ENCODE measurements around the gene GP1BA.
"Not testable (repeated sequence)": the region's sequence is repeated elsewhere in the genome, so short reads cannot be mapped to it uniquely, and the experiment has no call there.

Gene GP1BA

DNA sequence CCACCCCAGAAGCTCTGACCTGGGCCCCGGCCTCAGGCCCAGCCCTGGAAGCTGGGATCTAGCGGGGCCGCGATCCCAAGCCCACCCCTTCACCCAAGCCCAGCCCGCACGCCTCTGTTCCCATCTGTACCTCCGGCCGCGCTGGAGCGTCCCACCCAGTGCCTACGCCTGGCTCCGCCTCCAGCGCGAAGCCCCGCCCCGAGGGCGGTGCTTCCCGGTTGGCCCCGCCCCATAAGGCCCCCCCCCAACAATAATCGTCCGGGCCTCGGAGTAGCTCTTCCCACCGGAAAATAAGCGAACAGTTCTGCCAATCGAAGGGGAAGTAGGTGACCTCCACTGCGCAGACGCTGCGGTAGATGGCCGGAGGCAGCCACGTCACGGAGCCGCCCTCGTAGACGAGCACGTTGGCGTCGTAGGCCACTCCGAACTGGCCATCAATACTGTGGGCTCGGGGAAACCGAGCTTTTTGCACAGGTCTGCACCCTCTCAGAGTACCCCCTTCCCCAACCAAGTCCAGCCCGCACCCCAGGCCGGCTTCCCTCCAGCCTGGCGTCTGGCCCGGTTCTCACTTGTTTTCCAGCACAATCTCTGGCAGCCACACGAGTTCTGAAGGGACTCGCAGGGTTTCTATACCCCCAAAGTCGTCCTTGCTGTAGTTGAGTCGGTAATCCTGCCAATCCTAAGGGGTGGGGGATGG, 30.3 kb upstream of the GP1BA start:
- DNase-seq = peak in 1 of 5 donors; percentile 19

DNA sequence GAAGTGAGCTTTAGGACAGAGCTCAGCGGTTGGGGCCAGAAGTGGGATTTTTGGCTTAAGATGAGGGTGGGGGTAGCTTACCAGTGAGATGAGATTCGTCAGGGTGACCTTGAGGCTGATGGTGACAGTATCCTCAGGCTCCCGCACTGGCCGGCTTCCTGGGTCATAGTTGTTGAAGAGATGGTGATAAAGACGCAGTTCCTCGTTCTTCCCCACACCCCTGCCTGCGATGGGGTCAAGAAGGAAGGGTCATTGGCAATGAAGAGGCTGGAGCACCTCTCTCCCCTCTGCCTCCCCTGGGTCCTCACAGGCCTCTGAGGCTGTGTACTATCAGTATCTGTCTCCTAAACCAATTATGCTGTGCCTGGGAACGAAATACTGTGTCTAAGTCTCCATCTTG, 29.5 kb upstream of the GP1BA start:
- no peak for DNase-seq

DNA sequence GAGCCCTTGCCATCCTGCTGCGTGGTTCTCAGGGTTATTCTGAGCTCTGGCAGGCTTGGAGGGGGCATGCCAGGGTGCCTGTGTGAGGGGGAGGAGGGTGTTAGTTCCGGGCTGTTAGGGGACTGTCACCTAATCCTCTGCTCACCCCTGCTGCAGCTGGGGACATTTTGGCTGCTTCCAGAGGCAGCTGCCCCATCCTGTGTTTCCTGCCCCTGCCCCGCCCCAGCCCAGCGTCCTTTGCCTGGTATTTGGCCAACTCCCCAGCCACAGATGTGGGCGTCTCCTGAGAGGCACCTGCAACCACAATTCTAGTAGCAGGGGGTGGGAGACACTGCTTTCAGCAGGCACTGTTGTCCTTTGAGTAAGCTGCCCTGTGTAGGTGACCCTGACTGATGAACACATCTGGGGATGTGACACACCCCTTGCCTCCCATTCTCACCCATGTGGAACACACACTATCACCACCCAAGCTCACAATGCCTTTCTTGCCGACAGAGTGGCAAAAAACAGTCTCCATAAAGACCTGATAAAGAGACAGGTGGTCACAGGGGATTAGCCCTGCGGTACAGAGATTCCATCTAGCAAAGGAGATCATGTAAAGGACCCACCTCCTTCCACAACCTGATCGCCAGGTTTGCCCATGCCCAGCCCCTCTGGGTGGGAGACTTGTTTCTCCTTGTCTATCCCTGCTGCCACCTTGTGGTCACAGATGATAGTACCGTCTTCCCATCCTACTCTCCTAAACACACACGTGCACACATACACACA, 28.8 kb upstream of the GP1BA start, which contains the start of gene CHRNE:
CHRNE (minus strand) TSS at position 48 of the 768 bp plus-strand sequence; CDS start at position 13, 35 bp downstream.
- DNase-seq = peak; percentile 46 to 78 (median 67)

DNA sequence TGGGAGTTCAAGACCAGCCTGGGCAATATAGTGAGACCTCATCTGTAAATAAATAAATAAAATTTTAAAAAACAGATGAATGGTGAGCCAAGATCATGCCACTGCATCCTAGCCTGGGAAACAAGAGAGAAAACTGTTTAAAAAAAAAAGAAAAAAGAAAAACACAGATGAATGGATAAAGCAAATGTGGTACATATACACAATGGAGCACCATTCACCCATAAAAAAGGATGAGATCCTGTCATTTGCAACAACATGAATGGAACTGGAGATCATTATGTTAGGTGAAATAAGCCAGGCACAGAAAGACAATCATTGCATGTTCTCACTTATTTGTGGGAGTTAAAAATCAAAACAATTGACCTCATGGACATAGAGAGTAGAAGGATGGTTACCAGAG, 25.4 kb upstream of the GP1BA start:
- DNase-seq = not testable (repeated sequence)

DNA sequence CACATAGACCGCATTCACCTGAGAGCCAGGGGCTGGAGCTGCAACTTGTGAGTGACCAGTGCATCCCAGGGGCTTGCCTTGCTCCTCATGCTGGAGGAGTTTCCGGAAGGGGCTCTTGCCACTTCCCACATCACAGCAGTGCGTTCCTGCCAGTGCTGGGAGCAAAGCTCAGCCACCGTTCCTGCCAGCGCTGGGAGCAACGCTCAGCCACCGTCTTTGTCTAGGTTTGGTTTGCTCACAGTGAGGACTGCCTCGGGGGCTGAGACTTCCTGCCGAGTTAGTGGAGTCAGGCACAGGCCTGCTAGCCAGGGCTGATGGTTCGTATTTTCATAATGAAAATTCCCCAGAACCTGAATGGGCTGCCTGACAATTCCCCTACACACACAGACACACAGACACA, 23.8 kb upstream of the GP1BA start:
- no peak for DNase-seq

DNA sequence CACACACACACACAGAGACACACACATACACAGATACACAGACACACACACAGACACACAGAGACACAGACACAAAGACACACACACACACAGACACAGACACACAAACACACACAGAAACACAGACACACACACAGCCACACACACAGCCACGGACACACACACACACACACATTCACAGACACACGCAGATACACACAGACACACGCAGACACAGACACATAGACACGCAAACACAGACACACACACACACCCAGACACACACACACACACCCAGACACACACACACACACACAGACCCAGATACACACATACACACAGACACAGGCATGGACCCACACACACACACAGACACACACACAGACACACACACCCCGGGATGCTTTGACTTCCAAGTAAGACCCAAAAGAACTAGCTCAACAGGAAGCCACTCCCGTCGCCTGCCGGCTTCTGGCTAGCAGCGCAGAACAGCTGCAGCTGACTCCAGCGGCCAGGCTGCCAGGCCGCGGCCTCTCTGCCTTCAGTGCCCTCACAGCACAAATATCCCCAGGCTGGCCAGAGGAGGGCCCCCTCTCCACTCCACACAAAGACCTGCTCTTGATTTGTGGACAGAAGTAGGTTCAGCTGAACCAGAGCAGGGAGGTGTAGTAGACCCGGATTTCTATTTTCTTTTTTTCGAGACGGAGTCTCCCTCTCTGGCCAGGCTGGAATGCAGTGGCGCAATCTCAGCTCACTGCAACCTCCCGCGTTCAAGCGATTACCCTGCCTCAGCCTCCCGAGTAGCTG, 23.2 kb upstream of the GP1BA start:
- DNase-seq = peak; percentile 46 to 85 (median 60)

DNA sequence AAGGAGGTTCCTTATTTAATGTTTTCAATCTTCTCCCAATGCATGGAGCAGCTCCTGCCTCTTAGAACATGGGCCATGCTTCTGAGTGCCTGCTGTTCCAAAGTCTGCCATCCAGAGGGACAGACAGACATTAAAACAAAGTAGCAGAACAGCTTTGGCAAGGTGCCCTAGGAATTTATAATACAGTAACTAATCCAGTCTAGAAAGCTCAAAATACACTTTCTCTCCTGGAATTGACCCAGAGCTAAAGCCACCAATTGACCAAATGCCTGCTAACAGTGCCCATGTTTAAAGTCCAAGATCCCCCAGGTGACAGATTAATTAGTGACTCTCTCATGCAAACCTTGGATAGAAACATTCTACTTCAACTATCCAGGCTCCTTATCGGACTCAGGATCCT, 18.1 kb upstream of the GP1BA start:
- DNase-seq = no peak

DNA sequence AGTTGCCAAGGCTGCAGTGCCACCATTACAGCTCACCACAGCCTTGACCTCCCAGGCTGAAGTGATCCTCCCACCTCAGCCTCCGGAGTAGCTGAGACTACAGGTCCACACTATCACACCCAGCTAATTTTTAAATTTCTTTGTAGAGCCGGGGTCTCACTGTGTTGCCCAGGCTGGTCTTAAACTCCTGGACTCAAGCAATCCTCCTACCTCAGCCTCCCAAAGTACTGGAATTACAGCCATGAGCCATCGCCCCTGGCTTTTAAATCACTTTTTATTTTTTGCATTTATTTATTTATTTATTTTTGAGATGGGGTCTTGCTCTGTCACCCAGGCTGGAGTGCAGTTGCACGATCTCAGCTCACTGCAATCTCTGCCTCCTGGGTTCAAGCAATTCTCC, 17.5 kb upstream of the GP1BA start:
- DNase-seq = not testable (repeated sequence)

DNA sequence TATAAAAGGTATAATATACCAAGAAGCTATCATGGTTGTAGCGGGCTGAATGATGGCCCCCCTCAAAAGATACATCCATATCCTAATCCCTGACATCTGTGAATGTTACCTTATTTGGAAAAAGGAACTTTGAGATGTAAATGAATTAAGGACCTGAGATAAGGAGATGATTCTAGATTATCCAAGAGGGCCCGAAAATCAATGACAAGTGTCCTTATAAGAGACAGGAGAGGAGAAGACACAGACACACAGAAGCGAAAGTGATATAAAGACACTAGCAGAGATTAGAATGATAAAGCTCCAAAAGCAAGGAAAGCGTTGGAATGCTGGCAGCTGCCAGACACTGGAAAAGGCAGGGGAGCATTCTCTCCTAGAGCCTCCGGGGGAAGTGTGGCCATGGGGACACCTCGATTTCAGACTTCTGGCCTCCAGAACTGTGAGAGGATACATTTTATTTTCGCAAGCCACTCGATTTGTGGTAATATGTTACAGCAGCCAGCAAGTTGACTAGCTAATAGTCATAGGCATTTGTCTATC, 12.5 kb upstream of the GP1BA start:
- no peak for DNase-seq

DNA sequence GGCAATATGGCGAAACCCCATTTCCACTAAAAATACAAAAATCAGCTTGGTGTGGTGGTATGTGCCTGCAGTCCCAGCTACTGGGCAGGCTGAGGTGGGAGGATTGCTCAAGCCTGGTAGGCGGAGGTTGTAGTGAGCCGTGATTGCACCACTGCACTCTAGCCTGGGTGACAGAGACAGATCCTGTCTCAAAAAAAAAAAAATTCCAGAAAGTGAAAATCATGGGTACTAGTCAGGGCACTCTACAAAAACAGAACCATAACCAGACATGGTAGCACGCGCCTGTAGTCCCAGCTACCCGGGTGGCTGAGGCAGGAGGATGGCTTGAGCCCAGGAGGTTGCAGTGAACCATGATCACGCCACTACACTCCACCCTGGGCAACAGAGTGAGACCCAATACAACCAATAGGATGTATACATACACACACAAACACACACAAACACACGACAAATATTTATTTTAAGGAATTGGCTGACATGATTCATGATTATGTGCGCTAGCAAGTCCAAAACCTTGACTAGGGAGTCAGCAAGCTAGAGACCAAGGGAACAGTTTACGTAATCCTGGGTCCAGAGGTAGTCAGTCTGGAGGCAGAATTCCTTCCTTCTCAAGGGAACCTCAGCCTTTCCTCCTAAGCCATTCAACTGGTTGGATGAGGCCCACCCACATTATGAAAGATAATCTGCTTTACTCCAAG, 11.6 kb upstream of the GP1BA start:
- no peak for DNase-seq

DNA sequence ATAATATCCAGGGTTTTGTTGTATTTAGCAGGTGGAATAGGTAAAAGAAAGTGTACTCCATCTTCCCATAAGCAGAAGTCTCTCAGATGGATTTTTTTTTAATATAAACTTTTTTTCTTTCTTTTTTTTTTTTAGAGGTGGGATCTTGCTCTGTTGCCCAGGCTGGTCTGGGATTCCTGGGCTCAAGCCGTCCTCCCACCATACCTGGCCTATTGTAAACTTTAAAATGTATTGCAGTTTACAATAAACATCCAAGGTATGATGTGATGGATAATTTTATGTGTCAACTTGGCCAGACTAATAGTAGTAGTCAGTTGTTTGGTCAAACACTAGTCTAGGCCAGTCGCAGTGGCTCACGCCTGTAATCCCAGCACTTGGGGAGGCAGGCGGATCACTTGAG, 10.8 kb upstream of the GP1BA start:
- no peak for DNase-seq

DNA sequence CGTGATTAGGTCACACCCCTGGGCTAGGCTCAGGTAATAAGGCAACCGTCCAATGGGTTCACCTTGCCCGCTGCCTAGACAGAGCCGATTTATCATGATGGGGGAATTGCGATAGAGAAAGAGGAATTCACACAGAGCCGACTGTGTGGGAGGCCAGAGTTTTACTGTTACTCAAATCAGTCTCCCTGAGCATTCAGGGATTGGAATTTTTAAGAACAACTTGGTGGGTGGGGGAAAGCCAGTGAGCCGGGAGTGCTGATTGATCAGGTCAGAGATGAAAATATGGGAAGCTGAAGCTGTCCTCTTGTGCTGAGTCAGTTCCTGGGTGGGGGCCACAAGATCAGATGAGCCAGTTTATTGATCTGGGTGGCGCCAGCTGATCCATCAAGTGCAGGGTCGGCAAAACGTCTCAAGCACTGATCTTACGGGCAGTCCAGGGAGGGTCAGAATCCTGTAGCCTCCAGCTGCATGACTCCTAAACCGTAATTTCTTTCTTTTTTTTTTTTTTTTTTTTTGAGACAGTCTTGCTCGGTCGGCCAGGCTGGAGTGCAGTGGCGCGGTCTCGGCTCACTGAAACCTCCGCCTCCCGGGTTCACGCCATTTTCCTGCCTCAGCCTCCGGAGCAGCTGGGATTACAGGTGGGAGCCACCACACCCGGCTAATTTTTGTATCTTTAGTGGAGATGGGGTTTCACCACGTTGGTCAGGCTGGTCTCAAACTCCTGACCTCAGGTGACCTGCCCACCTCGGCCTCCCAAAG, 5.3 kb upstream of the GP1BA start:
- DNase-seq = not testable (repeated sequence)

DNA sequence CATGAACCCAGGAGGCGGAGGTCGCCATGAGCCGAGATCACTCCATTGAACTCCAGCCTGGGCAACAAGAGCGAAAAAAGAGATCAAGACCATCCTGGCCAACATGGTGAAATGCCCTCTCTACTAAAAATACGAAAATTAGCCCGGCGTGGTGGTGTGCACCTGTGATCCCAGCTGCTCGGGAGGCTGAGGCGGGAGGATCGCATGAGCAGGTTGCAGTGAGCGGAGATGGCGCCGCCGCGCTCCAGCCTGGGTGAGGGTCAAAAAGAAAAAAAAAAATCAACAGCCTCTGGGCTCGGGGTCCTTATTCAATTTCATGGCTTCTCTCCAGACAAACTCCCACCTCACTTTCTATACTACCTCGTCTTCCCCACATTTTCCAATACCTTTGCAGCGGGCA, 3.2 kb upstream of the GP1BA start:
- DNase-seq = no peak

DNA sequence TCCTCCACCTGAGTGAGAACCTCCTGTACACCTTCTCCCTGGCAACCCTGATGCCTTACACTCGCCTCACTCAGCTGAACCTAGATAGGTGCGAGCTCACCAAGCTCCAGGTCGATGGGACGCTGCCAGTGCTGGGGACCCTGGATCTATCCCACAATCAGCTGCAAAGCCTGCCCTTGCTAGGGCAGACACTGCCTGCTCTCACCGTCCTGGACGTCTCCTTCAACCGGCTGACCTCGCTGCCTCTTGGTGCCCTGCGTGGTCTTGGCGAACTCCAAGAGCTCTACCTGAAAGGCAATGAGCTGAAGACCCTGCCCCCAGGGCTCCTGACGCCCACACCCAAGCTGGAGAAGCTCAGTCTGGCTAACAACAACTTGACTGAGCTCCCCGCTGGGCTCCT, 679 bp downstream of the GP1BA start:
- no peak for DNase-seq

DNA sequence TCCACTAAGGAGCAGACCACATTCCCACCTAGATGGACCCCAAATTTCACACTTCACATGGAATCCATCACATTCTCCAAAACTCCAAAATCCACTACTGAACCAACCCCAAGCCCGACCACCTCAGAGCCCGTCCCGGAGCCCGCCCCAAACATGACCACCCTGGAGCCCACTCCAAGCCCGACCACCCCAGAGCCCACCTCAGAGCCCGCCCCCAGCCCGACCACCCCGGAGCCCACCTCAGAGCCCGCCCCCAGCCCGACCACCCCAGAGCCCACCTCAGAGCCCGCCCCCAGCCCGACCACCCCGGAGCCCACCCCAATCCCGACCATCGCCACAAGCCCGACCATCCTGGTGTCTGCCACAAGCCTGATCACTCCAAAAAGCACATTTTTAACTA, 1.6 kb downstream of the GP1BA start:
- DNase-seq = no peak

DNA sequence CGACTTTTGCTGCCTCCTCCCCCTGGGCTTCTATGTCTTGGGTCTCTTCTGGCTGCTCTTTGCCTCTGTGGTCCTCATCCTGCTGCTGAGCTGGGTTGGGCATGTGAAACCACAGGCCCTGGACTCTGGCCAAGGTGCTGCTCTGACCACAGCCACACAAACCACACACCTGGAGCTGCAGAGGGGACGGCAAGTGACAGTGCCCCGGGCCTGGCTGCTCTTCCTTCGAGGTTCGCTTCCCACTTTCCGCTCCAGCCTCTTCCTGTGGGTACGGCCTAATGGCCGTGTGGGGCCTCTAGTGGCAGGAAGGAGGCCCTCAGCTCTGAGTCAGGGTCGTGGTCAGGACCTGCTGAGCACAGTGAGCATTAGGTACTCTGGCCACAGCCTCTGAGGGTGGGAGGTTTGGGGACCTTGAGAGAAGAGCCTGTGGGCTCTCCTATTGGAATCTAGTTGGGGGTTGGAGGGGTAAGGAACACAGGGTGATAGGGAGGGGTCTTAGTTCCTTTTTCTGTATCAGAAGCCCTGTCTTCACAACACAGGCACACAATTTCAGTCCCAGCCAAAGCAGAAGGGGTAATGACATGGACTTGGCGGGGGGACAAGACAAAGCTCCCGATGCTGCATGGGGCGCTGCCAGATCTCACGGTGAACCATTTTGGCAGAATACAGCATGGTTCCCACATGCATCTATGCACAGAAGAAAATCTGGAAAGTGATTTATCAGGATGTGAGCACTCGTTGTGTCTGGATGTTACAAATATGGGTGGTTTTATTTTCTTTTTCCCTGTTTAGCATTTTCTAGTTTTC, 2.3 kb downstream of the GP1BA start:
- no peak for DNase-seq

DNA sequence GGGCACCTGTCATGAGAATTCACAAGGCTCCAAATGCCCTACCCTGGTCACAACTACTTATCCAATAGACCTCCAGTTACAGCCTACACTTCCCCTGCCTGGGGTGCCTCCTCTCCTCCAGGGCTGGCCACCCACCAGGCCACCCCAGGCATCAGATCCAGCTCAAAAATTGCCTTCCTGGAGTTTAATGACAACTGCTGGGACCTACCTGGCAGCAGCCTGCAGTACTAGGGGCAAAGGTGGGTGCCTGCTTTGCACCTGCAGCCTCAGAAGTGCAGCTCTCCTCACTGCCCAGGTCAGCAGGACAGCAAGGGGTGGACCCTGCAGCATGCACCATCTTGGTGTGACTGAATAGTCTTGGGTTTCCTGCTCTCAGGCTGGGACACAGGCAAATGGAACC, 3.6 kb downstream of the GP1BA start:
- DNase-seq = no peak

DNA sequence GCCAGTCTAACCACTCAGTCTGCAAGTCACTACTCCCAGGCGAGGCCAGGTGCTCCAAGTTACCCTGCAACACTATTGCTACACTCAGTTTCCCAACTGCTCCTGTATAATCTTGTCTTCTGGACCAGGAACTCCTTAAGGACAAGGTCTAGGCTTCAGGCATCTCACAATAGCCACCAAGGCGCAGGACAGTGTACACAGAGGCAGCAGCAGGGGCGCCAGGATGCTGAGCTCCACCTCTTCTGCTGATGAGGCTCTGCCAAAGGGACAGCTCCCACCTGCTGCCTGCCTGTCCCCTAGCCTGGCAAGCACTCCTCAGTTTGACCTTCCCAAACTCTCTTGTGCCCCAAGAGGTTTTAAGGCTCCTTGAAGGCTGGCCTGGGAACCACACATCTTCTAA, 4.4 kb downstream of the GP1BA start:
- no peak for DNase-seq

DNA sequence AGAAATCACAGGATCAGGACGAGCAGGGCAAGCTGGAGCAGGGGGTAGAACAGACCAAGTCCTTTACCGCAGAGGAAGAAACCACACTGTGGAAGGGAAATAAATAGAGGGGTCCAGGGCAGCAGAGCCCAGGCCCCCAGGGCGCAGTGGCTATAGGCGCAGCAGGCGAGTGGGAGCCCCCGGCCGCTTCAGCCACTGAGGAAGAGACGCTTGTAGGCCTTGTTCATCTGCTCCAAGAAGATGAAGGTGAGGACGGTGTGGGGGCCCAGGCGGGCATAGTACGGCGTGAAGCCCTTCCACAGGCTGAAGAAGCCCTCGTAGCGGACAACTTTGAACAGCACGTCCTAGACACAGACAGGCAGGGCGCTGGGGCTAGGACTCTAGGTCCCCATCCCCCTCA, 5.5 kb downstream of the GP1BA start:
- DNase-seq = no peak

DNA sequence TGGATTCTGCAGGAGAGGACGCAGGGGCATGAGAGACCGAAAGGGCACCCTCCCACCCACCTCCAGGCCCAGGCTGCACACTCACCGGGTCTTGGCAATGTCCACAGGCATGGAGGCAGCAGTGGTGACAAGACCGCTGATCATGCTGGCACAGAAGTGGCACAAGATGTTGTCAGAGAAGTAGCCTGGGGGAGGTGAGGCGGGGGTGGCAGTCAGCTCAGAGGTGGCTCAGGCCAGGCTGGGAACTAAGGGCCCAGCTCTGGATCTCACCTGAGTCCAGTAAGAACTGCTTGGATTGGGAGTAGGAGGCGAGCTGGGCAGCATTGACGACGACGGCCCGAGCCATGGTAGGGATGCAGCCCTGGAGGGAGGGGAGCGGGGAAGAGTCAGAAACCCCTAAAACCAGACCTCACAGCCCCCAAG, 6.0 kb downstream of the GP1BA start:
- DNase-seq = no peak
